Hematopoietic multipotent progenitor cell treated with erythropoietin and hydrocortisone succinate and interleukin-3 and kit ligand, for 17 days (in vitro differentiated cells): ENCODE results near the gene ZBTB2.
"Not testable (repeated sequence)": the region's sequence is repeated elsewhere in the genome, so short reads cannot be mapped to it uniquely, and the experiment has no call there.

Source experiments
- DNase-seq: peaks from one replicate; pipeline ENCODE4 v3.0.0-alpha.2; 2015; ENCODE audit warnings: low spot score

ZBTB2 gene

GRCh38 chr6:151372164-151372563 is 19.2 kb downstream of the ZBTB2 start:
- no peak for DNase-seq

DNA sequence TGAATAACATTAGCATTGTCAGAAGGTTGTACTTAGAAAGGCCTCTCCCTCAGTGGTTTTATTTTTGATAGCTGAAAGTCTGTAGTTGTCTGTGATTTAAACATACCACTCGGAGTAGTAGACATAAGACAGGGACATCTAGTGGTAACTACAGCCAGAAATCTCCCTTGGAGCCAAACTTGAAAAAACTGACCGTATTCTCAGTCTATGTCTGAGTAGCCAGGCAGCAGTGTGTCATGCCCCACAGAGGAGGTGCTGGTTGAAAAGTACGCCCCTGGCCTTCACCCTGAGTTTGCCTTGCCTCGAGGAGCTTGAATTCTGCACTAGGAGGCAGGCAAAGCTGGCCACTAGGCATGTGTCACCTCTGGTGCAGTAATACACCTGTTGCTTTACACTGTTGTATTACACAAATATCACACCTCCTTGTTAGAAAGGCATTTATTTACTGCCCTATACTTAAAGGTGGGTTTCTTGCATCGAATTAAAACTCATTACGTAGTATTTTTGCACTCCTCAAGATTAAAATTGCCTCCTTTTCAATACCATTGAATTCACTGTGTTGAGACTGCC is 20.8 kb downstream of the ZBTB2 start:
- no peak for DNase-seq

DNA sequence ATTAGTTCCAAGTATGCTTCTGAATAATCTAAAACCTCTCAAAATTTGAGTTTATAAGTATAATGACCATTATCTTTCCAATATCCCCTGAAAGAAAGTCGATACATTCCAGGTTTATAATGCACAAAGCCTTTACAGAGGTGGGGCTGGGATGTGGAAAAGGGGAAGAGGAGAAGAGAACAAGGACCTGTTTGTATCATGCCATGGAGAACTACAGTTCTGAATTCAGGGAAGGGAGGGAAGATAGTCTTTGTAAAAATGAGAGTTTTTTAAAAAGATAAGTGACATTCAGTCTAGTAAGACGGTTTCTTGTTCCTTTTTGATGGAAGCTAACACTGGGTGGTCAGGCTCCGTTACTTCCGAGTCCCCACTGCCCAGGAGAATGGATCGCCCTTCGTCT is 26.1 kb downstream of the ZBTB2 start:
- DNase-seq, result no peak

GRCh38 chr6:151359486-151359885 is 31.9 kb downstream of the ZBTB2 start:
- no peak for DNase-seq

DNA sequence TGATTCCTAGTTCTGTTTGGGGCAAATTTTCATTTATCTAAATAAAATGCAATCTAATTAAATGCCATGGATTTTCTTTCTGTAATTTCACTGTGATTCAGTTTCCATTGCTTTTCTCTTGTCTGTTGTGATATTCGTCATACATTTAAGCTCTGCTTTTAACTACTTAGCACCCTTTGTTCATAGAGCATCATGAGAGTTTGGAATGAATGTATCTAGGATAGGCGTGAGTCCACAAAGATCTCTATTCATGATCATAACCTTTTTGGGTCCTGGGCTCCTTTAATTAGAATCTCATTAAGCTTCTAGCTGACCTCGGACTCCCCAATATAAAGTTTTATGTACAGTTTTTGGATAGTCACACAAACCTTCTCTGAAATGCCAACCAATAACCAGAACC is 32.9 kb downstream of the ZBTB2 start:
- DNase-seq, result no peak

DNA sequence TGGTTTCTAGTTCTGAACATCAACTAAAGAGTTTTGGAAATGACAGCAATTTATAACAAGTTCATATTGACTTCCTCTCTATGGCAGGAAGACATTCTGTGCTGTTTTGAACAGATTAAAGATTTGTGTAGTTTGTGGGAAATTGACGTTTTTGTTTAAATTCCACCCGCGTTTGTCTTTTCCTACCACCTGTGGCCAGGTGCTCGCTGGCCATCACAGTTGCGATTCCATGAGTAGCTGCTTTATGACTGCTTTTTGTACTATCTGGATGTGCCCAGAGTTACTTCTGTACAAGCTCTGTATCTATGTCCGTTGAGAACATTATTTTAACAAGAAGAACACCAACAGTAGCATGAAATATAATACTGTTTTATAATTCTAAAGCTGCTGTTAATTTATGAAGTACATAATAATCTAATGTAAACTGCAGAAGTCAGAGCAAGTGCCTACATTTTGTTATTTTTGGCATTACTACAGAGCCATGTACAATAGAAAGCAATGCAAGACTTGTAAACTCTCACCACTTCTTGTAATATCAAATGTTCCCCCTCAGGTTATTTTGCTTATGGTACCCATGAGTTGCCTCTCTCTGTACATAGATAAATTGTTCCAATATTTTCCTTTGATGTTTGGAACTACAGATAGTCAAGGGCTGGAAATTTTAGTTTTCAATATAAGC is 33.5 kb downstream of the ZBTB2 start:
- DNase-seq, result no peak

GRCh38 chr6:151356983-151357382 is 34.4 kb downstream of the ZBTB2 start:
- not testable (repeated sequence) for DNase-seq

GRCh38 chr6:151353795-151354194 is 37.6 kb downstream of the ZBTB2 start:
- DNase-seq, result no peak

- no peak for DNase-seq
These were observed 38.7 kb downstream of the ZBTB2 start for GRCh38 chr6:151352410-151353396.

DNA sequence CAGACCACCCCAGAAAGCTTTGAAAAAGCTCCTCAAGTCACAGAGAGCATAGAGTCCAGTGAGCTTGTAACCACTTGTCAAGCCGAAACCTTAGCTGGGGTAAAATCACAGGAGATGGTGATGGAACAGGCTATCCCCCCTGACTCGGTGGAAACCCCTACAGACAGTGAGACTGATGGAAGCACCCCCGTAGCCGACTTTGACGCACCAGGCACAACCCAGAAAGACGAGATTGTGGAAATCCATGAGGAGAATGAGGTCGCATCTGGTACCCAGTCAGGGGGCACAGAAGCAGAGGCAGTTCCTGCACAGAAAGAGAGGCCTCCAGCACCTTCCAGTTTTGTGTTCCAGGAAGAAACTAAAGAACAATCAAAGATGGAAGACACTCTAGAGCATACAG is 39.6 kb downstream of the ZBTB2 start:
- DNase-seq, result no peak

- no peak for DNase-seq
These were observed 40.1 kb downstream of the ZBTB2 start for GRCh38 chr6:151351146-151351700.

DNA sequence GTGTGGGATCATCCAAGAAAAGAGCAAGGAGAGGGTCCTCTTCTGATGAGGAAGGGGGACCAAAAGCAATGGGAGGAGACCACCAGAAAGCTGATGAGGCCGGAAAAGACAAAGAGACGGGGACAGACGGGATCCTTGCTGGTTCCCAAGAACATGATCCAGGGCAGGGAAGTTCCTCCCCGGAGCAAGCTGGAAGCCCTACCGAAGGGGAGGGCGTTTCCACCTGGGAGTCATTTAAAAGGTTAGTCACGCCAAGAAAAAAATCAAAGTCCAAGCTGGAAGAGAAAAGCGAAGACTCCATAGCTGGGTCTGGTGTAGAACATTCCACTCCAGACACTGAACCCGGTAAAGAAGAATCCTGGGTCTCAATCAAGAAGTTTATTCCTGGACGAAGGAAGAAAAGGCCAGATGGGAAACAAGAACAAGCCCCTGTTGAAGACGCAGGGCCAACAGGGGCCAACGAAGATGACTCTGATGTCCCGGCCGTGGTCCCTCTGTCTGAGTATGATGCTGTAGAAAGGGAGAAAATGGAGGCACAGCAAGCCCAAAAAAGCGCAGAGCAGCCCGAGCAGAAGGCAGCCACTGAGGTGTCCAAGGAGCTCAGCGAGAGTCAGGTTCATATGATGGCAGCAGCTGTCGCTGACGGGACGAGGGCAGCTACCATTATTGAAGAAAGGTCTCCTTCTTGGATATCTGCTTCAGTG is 40.8 kb downstream of the ZBTB2 start:
- no peak for DNase-seq

- no peak for DNase-seq
These were observed 41.6 kb downstream of the ZBTB2 start for GRCh38 chr6:151349651-151350270.

GRCh38 chr6:151342750-151343149 is 48.6 kb downstream of the ZBTB2 start:
- not testable (repeated sequence) for DNase-seq

DNA sequence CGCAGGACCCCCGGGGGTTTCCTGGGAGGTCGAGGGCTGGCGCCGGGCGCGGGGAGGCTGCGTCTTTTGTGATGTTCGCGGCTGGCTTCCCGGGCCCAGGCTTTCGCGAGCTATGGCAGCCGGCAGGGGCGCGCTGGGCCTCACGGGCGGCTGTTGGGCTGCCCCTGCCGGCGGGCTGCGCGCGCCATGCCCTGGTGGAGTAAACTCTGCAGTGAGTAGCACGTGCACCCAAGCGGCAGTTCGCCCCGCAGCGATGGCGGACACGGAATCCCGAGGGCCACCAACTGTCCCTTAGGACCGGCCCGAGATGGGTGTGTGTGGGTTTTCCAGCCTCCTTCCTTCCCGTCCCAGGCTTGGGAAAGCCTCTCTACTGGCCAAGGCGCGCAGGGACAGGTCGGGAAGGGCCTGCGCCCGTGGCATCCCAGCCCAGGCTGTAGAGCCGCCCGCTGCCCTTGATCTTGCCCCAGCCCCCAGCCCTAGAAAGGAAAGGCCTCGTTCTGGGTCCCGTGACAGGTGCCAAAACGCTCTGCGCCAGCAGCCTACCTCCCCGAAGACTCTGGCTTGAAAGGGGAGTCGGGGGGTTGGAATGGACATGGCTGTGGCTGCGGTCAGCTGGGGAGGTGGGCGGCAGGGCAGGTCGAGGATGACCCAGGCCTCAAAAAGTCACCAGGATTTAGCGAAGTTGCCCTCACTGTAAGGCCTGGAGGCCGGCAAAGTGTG is 49.7 kb downstream of the ZBTB2 start:
- no peak for DNase-seq

DNA sequence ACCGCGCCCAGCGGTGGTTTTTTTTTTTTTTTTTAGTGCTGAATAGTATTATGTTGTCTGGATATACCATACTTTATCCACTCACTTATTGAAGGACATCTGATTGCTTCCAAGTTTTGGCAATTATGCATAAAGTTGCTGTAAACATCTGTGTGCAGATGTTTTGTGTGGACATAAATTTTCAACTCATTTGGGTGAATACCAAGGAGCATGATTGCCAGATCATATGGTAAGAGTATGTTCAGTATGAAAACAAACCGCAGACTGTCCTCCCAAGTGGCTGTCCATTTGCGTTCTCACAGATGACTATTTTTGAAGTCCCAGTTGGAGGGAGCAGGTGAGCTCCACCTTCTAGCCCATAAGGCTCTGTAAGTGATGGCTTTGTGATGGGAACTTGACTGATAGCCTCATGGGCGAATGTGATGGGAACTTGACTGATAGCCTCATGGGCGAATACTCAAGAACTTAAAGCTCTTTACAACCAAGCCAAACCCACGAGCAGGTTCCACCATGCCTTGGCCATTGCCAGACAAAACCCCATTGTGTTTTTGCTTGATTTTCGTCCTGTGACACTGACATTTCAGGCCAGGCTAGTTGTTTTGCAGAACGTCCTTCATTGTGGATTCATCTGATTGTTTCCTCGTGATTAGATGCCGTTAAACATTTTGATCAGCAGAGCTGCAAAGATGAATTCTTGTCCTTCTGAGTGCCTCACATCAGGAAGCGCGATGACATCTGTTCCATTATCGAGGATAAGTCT is 51.0 kb downstream of the ZBTB2 start:
- DNase-seq, result no peak

DNA sequence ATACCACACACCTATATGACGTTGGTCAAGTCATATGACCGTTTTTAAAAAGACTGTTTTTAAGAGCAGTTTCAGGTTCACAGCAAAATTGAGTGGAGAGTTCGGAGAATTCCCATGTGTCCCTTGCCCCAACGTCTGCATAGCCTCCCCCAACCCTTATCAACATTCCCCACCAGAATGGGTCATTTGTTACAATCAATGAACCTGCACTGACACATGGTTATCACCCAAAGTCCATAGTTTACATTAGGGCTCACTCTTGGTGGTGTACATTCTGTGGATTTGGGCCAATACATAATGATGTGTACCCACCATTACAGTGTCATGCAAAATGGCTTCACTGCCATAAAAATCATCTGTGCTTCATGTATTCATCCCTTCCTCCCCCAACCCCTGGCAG is 52.0 kb downstream of the ZBTB2 start:
- DNase-seq, result no peak

GRCh38 chr6:151338651-151339200 is 52.6 kb downstream of the ZBTB2 start:
- DNase-seq, result no peak

DNA sequence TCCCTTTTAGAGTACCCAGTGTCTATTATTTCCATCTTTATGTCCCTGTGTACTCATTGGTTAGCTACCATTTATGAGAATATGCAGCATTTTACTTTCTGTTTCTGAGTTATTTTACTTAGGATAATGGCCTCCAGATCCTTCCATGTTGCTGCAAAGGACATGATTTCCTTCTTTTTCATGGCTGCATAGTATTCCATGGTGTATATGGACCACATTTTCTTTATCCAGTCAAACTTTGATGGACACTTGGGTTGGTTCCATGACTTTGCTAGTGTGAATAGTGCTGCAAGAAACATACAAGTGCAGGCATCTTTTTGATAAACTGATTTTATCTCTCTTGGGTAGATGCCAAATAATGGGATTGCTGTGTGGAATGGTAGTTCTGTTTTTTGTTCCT is 55.4 kb downstream of the ZBTB2 start:
- DNase-seq, result no peak
